Breast epithelium (tissue), 3 donors: ENCODE results near the gene GMFB.

ENCODE experiments used
- CTCF ChIP-seq, 3 donors: fragments of 450-650 bp; IDR thresholded peaks; one replicate each; pipeline ENCODE4 v1.5.1; 2016 to 2017; ENCODE audit warnings: antibody characterized with exemption in 3 of 3, mild to moderate bottlenecking in 3 of 3, moderate library complexity in 3 of 3
- POLR2A ChIP-seq: fragments of 450-650 bp; IDR thresholded peaks from one replicate; pipeline ENCODE4 v1.6.1; 2016; ENCODE audit warnings: antibody characterized with exemption, mild to moderate bottlenecking, moderate library complexity

- TF ChIP-seq CTCF (IDR thresholded peaks at IDR 0.05): no peak
- no peak for TF ChIP-seq POLR2A
Measured at GRCh38 chr14:54450535-54450934, 38.2 kb downstream of the GMFB start.
